K562 (cell line): ENCODE results near the gene RNASEH2C.

ENCODE experiments used
- POLR2A ChIP-seq: fragments of 450-650 bp; conservative IDR thresholded peaks from 2 replicates; pipeline ENCODE4 v1.6.1; 2016
- TRIM28 ChIP-seq: fragments of 450-650 bp; IDR thresholded peaks from 2 replicates; pipeline ENCODE4 v1.6.1; 2017
- ZFP36 ChIP-seq: fragments of 150-350 bp; IDR thresholded peaks from 2 replicates; pipeline ENCODE4 v1.6.1; 2018; ENCODE audit warnings: low read length, low read depth; ENCODE audit not compliant: partially characterized antibody
- ZNF174 ChIP-seq: fragments of 250-450 bp; sonication (Bioruptor Pico); IDR thresholded peaks from 2 replicates; pipeline ENCODE4 v1.4.0; 2020; ENCODE audit warnings: mild to moderate bottlenecking
- TF ChIP-seq, protein P1 (sequence below), 3 experiments: IDR thresholded peaks in 2 of 3; conservative IDR thresholded peaks in 1 of 3; 2 replicates each; pipeline ENCODE4 v1.5.1; 2011 to 2012; ENCODE audit warnings: low read length in 3 of 3, mild to moderate bottlenecking in 3 of 3, control low read depth in 2 of 3, improper control_type of control experiment in 1 of 3, inconsistent platforms in 1 of 3, low read depth in 1 of 3, mixed read lengths in 1 of 3, moderate library complexity in 1 of 3; ENCODE audit not compliant: insufficient read depth in 2 of 3
- TF ChIP-seq, protein P2 (sequence below): sonication (generic); formaldehyde crosslinking; IDR thresholded peaks from 2 replicates; pipeline ENCODE4 v1.9.0; 2022; ENCODE audit warnings: mild to moderate bottlenecking, missing genetic modification reagents
- TF ChIP-seq, protein P3 (sequence below), 2 experiments: fragments of 450-650 bp in 1 of 2; sonication (generic) in 1 of 2; formaldehyde crosslinking in 1 of 2; IDR thresholded peaks; 2 replicates each; pipeline versions ENCODE4 v1.7.1 to v1.9.0; 2016 to 2022; ENCODE audit warnings: inconsistent platforms in 1 of 2, mild to moderate bottlenecking in 1 of 2, missing genetic modification reagents in 1 of 2
- TF ChIP-seq, protein P4 (sequence below): sonication (generic); formaldehyde crosslinking; IDR thresholded peaks from 2 replicates; pipeline ENCODE4 v1.8.0; 2023; ENCODE audit warnings: mild to moderate bottlenecking, missing genetic modification reagents
- TF ChIP-seq, protein P5 (sequence below): sonication (generic); IDR thresholded peaks from 2 replicates; pipeline ENCODE4 v1.6.1; 2016
- TF ChIP-seq, protein P6 (sequence below): fragments of 250-450 bp; sonication (Bioruptor Pico); IDR thresholded peaks from 2 replicates; pipeline ENCODE4 v1.8.0; 2021; ENCODE audit warnings: mild to moderate bottlenecking, moderate library complexity

DNA sequence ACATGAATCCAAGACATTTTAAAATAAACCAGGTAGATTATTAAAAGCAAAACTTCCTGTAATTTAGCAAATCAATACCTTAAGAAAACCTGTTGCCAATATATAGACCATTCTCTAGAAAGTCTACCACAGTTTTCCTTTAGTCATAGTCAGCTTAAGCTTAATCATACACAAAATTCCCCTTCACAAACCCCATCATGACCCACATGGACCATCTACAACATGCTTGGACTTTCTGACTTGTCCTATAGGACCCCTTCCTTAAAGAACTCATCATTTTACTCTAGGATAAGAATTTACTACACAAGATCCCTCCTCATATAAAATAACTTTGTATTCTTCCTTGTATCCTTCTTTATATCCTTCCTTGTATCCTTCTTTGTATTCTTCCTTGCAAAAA, 16.2 kb upstream of the RNASEH2C start:
- TF ChIP-seq, protein P1, sequence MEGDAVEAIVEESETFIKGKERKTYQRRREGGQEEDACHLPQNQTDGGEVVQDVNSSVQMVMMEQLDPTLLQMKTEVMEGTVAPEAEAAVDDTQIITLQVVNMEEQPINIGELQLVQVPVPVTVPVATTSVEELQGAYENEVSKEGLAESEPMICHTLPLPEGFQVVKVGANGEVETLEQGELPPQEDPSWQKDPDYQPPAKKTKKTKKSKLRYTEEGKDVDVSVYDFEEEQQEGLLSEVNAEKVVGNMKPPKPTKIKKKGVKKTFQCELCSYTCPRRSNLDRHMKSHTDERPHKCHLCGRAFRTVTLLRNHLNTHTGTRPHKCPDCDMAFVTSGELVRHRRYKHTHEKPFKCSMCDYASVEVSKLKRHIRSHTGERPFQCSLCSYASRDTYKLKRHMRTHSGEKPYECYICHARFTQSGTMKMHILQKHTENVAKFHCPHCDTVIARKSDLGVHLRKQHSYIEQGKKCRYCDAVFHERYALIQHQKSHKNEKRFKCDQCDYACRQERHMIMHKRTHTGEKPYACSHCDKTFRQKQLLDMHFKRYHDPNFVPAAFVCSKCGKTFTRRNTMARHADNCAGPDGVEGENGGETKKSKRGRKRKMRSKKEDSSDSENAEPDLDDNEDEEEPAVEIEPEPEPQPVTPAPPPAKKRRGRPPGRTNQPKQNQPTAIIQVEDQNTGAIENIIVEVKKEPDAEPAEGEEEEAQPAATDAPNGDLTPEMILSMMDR (IDR thresholded peaks at IDR 0.05 in 2 of 3, conservative IDR thresholded peaks at IDR 0.05 in 1 of 3; ENCODE audit: insufficient read depth in 2 of 3, low read depth in 1 of 3, low read length in 3 of 3) = no peak
- TF ChIP-seq ZFP36 = peak; percentile 58
- TF ChIP-seq, protein P2, sequence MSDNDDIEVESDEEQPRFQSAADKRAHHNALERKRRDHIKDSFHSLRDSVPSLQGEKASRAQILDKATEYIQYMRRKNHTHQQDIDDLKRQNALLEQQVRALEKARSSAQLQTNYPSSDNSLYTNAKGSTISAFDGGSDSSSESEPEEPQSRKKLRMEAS (CRISPR knock-in tag) = no peak
- TF ChIP-seq, protein P3, sequence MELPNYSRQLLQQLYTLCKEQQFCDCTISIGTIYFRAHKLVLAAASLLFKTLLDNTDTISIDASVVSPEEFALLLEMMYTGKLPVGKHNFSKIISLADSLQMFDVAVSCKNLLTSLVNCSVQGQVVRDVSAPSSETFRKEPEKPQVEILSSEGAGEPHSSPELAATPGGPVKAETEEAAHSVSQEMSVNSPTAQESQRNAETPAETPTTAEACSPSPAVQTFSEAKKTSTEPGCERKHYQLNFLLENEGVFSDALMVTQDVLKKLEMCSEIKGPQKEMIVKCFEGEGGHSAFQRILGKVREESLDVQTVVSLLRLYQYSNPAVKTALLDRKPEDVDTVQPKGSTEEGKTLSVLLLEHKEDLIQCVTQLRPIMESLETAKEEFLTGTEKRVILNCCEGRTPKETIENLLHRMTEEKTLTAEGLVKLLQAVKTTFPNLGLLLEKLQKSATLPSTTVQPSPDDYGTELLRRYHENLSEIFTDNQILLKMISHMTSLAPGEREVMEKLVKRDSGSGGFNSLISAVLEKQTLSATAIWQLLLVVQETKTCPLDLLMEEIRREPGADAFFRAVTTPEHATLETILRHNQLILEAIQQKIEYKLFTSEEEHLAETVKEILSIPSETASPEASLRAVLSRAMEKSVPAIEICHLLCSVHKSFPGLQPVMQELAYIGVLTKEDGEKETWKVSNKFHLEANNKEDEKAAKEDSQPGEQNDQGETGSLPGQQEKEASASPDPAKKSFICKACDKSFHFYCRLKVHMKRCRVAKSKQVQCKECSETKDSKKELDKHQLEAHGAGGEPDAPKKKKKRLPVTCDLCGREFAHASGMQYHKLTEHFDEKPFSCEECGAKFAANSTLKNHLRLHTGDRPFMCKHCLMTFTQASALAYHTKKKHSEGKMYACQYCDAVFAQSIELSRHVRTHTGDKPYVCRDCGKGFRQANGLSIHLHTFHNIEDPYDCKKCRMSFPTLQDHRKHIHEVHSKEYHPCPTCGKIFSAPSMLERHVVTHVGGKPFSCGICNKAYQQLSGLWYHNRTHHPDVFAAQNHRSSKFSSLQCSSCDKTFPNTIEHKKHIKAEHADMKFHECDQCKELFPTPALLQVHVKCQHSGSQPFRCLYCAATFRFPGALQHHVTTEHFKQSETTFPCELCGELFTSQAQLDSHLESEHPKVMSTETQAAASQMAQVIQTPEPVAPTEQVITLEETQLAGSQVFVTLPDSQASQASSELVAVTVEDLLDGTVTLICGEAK (IDR thresholded peaks at IDR 0.05) = no peak
- TF ChIP-seq, protein P3 (CRISPR knock-in tag; IDR thresholded peaks at IDR 0.05) = no peak
- TF ChIP-seq, protein P4, sequence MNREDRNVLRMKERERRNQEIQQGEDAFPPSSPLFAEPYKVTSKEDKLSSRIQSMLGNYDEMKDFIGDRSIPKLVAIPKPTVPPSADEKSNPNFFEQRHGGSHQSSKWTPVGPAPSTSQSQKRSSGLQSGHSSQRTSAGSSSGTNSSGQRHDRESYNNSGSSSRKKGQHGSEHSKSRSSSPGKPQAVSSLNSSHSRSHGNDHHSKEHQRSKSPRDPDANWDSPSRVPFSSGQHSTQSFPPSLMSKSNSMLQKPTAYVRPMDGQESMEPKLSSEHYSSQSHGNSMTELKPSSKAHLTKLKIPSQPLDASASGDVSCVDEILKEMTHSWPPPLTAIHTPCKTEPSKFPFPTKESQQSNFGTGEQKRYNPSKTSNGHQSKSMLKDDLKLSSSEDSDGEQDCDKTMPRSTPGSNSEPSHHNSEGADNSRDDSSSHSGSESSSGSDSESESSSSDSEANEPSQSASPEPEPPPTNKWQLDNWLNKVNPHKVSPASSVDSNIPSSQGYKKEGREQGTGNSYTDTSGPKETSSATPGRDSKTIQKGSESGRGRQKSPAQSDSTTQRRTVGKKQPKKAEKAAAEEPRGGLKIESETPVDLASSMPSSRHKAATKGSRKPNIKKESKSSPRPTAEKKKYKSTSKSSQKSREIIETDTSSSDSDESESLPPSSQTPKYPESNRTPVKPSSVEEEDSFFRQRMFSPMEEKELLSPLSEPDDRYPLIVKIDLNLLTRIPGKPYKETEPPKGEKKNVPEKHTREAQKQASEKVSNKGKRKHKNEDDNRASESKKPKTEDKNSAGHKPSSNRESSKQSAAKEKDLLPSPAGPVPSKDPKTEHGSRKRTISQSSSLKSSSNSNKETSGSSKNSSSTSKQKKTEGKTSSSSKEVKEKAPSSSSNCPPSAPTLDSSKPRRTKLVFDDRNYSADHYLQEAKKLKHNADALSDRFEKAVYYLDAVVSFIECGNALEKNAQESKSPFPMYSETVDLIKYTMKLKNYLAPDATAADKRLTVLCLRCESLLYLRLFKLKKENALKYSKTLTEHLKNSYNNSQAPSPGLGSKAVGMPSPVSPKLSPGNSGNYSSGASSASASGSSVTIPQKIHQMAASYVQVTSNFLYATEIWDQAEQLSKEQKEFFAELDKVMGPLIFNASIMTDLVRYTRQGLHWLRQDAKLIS (CRISPR knock-in tag) = no peak
- TF ChIP-seq, protein P5, sequence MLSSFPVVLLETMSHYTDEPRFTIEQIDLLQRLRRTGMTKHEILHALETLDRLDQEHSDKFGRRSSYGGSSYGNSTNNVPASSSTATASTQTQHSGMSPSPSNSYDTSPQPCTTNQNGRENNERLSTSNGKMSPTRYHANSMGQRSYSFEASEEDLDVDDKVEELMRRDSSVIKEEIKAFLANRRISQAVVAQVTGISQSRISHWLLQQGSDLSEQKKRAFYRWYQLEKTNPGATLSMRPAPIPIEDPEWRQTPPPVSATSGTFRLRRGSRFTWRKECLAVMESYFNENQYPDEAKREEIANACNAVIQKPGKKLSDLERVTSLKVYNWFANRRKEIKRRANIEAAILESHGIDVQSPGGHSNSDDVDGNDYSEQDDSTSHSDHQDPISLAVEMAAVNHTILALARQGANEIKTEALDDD = no peak
- no peak for TF ChIP-seq POLR2A
- no peak for TF ChIP-seq TRIM28
- no peak for TF ChIP-seq ZNF174 (CRISPR knock-in tag)
- TF ChIP-seq, protein P6, sequence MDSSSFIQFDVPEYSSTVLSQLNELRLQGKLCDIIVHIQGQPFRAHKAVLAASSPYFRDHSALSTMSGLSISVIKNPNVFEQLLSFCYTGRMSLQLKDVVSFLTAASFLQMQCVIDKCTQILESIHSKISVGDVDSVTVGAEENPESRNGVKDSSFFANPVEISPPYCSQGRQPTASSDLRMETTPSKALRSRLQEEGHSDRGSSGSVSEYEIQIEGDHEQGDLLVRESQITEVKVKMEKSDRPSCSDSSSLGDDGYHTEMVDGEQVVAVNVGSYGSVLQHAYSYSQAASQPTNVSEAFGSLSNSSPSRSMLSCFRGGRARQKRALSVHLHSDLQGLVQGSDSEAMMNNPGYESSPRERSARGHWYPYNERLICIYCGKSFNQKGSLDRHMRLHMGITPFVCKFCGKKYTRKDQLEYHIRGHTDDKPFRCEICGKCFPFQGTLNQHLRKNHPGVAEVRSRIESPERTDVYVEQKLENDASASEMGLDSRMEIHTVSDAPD = no peak
